GM23248 (cell line): ENCODE measurements around the gene TEX44.

Experiments
- EZH2 ChIP-seq: fragments of 200-600 bp; sonication (generic); IDR thresholded peaks from 2 replicates; pipeline ENCODE4 v1.6.1; 2018; ENCODE audit warnings: antibody characterized with exemption, mild to moderate bottlenecking; ENCODE audit not compliant: insufficient read depth, poor library complexity, severe bottlenecking
- EZH2phosphoT487 ChIP-seq: fragments of 200-600 bp; sonication (generic); IDR thresholded peaks from 2 replicates; pipeline ENCODE4 v1.6.1; 2018; ENCODE audit warnings: antibody characterized with exemption, moderate library complexity, mild to moderate bottlenecking, low read depth; ENCODE audit not compliant: insufficient read depth

DNA sequence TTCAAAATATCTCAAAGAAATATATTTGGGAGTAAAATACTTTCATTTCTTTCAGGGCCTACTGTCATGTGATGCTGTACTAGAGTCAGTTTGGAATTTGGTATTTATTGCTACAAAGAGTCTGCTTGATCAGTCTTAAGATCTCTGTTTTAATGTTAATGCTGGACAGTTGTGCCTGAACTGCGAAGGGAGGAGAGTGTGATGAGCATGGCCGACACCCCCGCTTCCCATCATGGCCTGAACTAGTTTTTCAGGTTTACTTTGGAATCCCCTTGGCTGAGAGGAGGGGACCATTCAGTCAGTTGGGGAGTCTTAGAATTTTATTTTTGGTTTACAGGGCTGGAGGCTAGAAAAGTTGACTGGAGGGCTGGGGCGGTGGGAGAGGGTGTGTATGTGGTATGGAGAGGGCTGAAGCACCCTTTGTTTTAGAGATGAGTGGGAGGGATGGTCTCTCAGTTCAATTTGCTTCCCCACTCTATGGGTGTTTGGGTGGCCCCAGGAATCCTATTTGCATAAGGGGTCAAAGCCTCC lies 20.9 kb upstream of the TEX44 start:
- TF ChIP-seq EZH2 (no peak), EZH2phosphoT487 (no peak)
